Activated CD4-positive, CD25-positive, alpha-beta regulatory T cell (primary cell): ENCODE results near the gene ABR.

Experiments
- DNase-seq, 4 experiments: peaks; one replicate each; lab custom pipeline; 2025; lab: John Stamatoyannopoulos, UW

ABR gene

GRCh38 chr17:1179818-1180742, at the start of gene ABR:
TSS of gene ABR (minus strand) at chr17:1179981. CDS start at chr17:1179727, 254 bp downstream.
- DNase-seq, result peak; percentile 18 to 47 (median 32)

GRCh38 chr17:1229349-1229899, 49.6 kb upstream of the ABR start:
- DNase-seq, result peak in 2 of 4 experiments; percentile 11 to 21

GRCh38 chr17:1228781-1229348, 49.1 kb upstream of the ABR start:
- DNase-seq, result no peak

GRCh38 chr17:1227917-1228780, 48.4 kb upstream of the ABR start:
- DNase-seq, result no peak

GRCh38 chr17:1227365-1227764, 47.6 kb upstream of the ABR start:
- no peak for DNase-seq

GRCh38 chr17:1226308-1226707, 46.5 kb upstream of the ABR start:
- DNase-seq, result no peak

GRCh38 chr17:1224330-1224729, 44.5 kb upstream of the ABR start:
- no peak for DNase-seq

GRCh38 chr17:1223662-1224061, 43.9 kb upstream of the ABR start:
- DNase-seq, result no peak

- DNase-seq, result no peak
Measured at GRCh38 chr17:1222321-1222720, 42.5 kb upstream of the ABR start.

GRCh38 chr17:1221209-1221608, 41.4 kb upstream of the ABR start:
- no peak for DNase-seq

GRCh38 chr17:1220346-1220745, 40.6 kb upstream of the ABR start:
- DNase-seq, result no peak

- DNase-seq, result no peak
Measured at GRCh38 chr17:1217089-1217385, 37.3 kb upstream of the ABR start.

- no peak for DNase-seq
Measured at GRCh38 chr17:1216217-1217088, 36.7 kb upstream of the ABR start.

GRCh38 chr17:1212946-1213345, 33.2 kb upstream of the ABR start:
- no peak for DNase-seq

GRCh38 chr17:1211287-1211686, 31.5 kb upstream of the ABR start:
- DNase-seq, result no peak

- no peak for DNase-seq
Measured at GRCh38 chr17:1208966-1209365, 29.2 kb upstream of the ABR start.

- DNase-seq, result no peak
Measured at GRCh38 chr17:1206026-1206777, 26.4 kb upstream of the ABR start.

- DNase-seq, result no peak
Measured at GRCh38 chr17:1203967-1204291, 24.1 kb upstream of the ABR start.

GRCh38 chr17:1203111-1203966, 23.6 kb upstream of the ABR start:
- peak; percentile 38 to 45 (median 40) for DNase-seq

- no peak for DNase-seq
Measured at GRCh38 chr17:1202291-1202690, 22.5 kb upstream of the ABR start.
